ENCODE data around the gene DLGAP1.

DLGAP1 gene

DNA sequence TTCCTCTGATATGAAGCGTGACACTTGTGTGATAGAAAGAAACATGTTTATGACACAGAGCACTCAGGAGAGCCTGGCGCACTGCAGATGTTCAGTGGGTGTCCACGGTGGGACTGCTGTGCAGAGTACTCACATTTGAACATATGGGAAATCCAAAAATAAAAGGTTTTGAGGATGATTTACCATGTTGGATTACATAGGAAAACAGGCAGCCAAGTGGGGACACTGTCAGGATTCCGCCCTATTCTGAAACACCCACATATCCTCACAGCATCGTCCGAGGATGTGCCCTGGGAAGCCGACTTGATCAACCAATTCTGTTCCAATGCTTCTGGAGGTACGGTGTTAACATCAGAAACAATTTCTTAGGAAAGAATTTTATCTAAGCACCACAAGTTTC lies 741.4 kb downstream of the DLGAP1 start:
- no peak for DNase-seq (ENCODE audit: low spot score)
- no peak for TF ChIP-seq CTCF (IDR thresholded peaks at IDR 0.05; ENCODE audit: extremely low read depth, missing control alignments)

GRCh38 chr18:3713166-3713565 lies 741.9 kb downstream of the DLGAP1 start:
- no peak for DNase-seq (ENCODE audit: low spot score)
- TF ChIP-seq CTCF (IDR thresholded peaks at IDR 0.05; ENCODE audit: extremely low read depth, missing control alignments) = no peak

GRCh38 chr18:3712491-3712890 lies 742.6 kb downstream of the DLGAP1 start:
- DNase-seq (ENCODE audit: low spot score) = no peak

DNA sequence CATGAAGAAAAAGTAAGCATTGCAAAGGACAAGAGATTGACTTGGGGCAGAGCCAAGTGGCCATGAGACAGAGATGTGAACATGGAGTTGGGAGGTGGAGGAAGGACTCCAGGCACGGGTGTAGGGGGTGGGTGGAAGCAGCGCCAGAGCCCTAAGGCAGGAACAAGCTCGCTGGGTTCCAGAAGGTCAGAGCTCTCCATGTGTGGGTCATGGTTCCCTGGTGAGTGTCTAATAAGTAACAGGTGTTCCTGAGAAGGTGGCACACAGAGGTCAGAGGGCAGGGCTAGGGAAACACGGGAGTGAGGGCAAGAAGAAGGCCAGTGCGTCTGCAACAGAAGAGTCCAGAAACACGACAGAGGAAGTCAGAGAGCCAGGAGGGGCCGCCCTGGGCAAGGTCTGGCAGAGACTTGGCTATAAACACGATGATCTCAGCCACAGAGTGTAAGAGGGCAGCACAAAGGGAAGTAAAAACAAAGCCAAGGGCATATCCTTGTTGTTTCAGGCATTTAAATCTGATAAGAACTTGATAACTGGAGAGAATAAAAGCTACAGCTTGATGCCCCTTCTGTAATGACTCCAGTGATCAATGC lies 744.3 kb downstream of the DLGAP1 start:
- no peak for DNase-seq (ENCODE audit: low spot score)

More at GRCh38 chr18:3712491-3712890, 742.6 kb downstream of the DLGAP1 start:
- no peak for TF ChIP-seq CTCF (IDR thresholded peaks at IDR 0.05; ENCODE audit: extremely low read depth, missing control alignments)

GRCh38 chr18:3709205-3709604 lies 745.9 kb downstream of the DLGAP1 start:
- TF ChIP-seq CTCF (IDR thresholded peaks at IDR 0.05; ENCODE audit: extremely low read depth, missing control alignments) = no peak
- no peak for DNase-seq (ENCODE audit: low spot score)

More for the DNA sequence above, 744.3 kb downstream of the DLGAP1 start:
- no peak for TF ChIP-seq CTCF (IDR thresholded peaks at IDR 0.05; ENCODE audit: extremely low read depth, missing control alignments)

GRCh38 chr18:3706279-3707097 lies 748.6 kb downstream of the DLGAP1 start:
- no peak for DNase-seq (ENCODE audit: low spot score)
- TF ChIP-seq CTCF (IDR thresholded peaks at IDR 0.05; ENCODE audit: extremely low read depth, missing control alignments) = no peak

DNA sequence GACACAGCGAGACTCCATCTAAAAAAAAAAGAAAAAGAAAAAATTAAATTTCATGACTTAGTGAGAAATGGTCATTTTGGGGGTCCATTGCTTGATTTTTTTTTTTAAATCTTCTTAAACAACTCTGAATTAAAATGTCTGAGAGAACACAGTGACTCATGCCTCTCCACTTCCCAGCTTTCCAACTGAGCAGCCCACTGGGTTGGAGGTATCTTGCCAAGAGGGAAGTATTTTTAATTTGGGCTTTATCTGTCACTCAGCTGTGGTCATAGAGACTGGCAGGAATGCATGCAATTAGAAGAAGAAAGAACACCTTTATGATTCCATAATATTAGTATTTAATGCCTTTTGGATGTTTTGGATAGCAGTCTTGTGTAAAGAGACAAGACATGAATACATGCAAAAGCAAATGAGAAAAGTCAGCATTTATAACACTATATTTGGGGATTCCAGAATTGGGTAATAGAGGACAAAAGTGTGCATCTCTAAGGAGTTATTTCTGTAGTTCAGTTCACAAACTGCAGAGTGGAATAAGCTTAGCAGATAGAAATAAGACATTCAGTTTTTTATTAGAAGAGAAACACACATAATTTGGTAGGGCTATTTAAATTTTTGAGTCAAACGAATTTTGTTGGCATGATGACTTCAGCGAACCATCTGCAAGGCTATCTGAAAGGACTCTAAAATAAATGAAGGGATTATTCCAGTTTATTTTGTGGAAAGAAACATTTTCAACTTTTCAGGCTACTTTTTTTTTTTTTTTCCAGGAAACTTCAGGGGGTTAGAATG lies 750.4 kb downstream of the DLGAP1 start:
- TF ChIP-seq CTCF (IDR thresholded peaks at IDR 0.05; ENCODE audit: extremely low read depth, missing control alignments) = no peak

More for the DNA sequence above, 750.4 kb downstream of the DLGAP1 start:
- no peak for DNase-seq (ENCODE audit: low spot score)

All from GM20000 (cell line).